GM10266 (cell line): ENCODE measurements around the gene BCL2.
A peak's percentile ranks its signal among the peaks of the same experiment; 100 is the strongest.

Experiments
- DNase-seq: peaks from one replicate; pipeline ENCODE4 v3.0.0; 2012; ENCODE audit errors: extremely low spot score
- TF ChIP-seq, protein P1 (sequence below): IDR thresholded peaks from 2 replicates; pipeline ENCODE4 v1.5.1; 2012; ENCODE audit warnings: mild to moderate bottlenecking, low read depth; ENCODE audit not compliant: control insufficient read depth, insufficient read depth; ENCODE audit errors: missing control alignments

BCL2 gene

GRCh38 chr18:63126134-63127069, 193.2 kb downstream of the BCL2 start:
- TF ChIP-seq, protein P1, sequence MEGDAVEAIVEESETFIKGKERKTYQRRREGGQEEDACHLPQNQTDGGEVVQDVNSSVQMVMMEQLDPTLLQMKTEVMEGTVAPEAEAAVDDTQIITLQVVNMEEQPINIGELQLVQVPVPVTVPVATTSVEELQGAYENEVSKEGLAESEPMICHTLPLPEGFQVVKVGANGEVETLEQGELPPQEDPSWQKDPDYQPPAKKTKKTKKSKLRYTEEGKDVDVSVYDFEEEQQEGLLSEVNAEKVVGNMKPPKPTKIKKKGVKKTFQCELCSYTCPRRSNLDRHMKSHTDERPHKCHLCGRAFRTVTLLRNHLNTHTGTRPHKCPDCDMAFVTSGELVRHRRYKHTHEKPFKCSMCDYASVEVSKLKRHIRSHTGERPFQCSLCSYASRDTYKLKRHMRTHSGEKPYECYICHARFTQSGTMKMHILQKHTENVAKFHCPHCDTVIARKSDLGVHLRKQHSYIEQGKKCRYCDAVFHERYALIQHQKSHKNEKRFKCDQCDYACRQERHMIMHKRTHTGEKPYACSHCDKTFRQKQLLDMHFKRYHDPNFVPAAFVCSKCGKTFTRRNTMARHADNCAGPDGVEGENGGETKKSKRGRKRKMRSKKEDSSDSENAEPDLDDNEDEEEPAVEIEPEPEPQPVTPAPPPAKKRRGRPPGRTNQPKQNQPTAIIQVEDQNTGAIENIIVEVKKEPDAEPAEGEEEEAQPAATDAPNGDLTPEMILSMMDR, result no peak
- DNase-seq, result no peak

GRCh38 chr18:63120620-63121019, 198.9 kb downstream of the BCL2 start:
- no peak for DNase-seq
- TF ChIP-seq, protein P1, result no peak

GRCh38 chr18:63119647-63120046, 199.9 kb downstream of the BCL2 start:
- TF ChIP-seq, protein P1, result peak; percentile 67
- no peak for DNase-seq

GRCh38 chr18:63113899-63114565, 205.5 kb downstream of the BCL2 start:
- no peak for DNase-seq
- TF ChIP-seq, protein P1, result no peak

- TF ChIP-seq, protein P1, result no peak
- no peak for DNase-seq
Measured at GRCh38 chr18:63112706-63113105, 206.9 kb downstream of the BCL2 start.

GRCh38 chr18:63111671-63112402, 207.7 kb downstream of the BCL2 start:
- TF ChIP-seq, protein P1, result no peak
- DNase-seq, result no peak
